ENCODE data around the gene DACH1.

The DACH1 gene

GRCh38 chr13:71685072-71685471 lies 181.9 kb downstream of the DACH1 start:
- no peak for DNase-seq

GRCh38 chr13:71681901-71682613 lies 184.9 kb downstream of the DACH1 start:
- no peak for DNase-seq

- no peak for DNase-seq
Measured at GRCh38 chr13:71677124-71677523, 189.9 kb downstream of the DACH1 start.

GRCh38 chr13:71672512-71672911 lies 194.5 kb downstream of the DACH1 start:
- DNase-seq: no peak

GRCh38 chr13:71663431-71663830 lies 203.6 kb downstream of the DACH1 start:
- no peak for DNase-seq

GRCh38 chr13:71661921-71662320 lies 205.1 kb downstream of the DACH1 start:
- DNase-seq: no peak

- no peak for DNase-seq
Measured at GRCh38 chr13:71659404-71659803, 207.6 kb downstream of the DACH1 start.

- no peak for DNase-seq
Measured at GRCh38 chr13:71645467-71645866, 221.5 kb downstream of the DACH1 start.

GRCh38 chr13:71644579-71644978 lies 222.4 kb downstream of the DACH1 start:
- DNase-seq: no peak

GRCh38 chr13:71643448-71643860 lies 223.6 kb downstream of the DACH1 start:
- DNase-seq: no peak

GRCh38 chr13:71638751-71639150 lies 228.3 kb downstream of the DACH1 start:
- DNase-seq: no peak

GRCh38 chr13:71634602-71635443 lies 232.2 kb downstream of the DACH1 start:
- DNase-seq: no peak

GRCh38 chr13:71634182-71634581 lies 232.8 kb downstream of the DACH1 start:
- DNase-seq: no peak

GRCh38 chr13:71632721-71633120 lies 234.3 kb downstream of the DACH1 start:
- DNase-seq: no peak

- DNase-seq: no peak
Measured at GRCh38 chr13:71632206-71632605, 234.8 kb downstream of the DACH1 start.

- DNase-seq: no peak
Measured at GRCh38 chr13:71629167-71629566, 237.8 kb downstream of the DACH1 start.

GRCh38 chr13:71626421-71627117 lies 240.4 kb downstream of the DACH1 start:
- no peak for DNase-seq

GRCh38 chr13:71625694-71626093 lies 241.3 kb downstream of the DACH1 start:
- no peak for DNase-seq

- DNase-seq: no peak
Measured at GRCh38 chr13:71624653-71625600, 242.1 kb downstream of the DACH1 start.

- DNase-seq: no peak
Measured at GRCh38 chr13:71621174-71622124, 245.6 kb downstream of the DACH1 start.

GRCh38 chr13:71619096-71619495 lies 247.9 kb downstream of the DACH1 start:
- no peak for DNase-seq
